ENCODE measurements around the gene TIA1.

DNA sequence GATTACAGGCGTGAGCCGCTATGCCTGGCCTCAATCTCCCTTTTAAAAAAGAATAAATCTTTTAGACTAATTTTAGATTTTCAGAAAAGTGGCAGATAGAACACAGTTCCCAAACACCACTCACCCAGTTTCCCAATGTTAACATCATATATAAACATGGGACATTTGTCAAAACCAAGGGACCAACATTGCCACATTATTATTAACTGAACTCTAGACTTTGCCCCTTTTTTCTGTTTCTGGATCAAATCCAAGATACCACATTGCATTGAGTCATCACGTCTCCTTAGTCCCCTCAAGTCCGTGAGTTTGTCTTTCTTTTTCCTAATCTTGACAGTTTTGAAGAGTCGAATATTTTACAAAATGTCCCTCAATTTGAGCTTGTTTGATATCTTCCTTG lies 60.0 kb downstream of the TIA1 start:
- TF ChIP-seq, protein P1, sequence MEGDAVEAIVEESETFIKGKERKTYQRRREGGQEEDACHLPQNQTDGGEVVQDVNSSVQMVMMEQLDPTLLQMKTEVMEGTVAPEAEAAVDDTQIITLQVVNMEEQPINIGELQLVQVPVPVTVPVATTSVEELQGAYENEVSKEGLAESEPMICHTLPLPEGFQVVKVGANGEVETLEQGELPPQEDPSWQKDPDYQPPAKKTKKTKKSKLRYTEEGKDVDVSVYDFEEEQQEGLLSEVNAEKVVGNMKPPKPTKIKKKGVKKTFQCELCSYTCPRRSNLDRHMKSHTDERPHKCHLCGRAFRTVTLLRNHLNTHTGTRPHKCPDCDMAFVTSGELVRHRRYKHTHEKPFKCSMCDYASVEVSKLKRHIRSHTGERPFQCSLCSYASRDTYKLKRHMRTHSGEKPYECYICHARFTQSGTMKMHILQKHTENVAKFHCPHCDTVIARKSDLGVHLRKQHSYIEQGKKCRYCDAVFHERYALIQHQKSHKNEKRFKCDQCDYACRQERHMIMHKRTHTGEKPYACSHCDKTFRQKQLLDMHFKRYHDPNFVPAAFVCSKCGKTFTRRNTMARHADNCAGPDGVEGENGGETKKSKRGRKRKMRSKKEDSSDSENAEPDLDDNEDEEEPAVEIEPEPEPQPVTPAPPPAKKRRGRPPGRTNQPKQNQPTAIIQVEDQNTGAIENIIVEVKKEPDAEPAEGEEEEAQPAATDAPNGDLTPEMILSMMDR (IDR thresholded peaks at IDR 0.05) = no peak
- TF ChIP-seq POLR2A (IDR thresholded peaks at IDR 0.05) = no peak
